GM12892 (cell line): ENCODE results near the gene RNH1.

ENCODE experiments used
- POLR2A ChIP-seq: IDR thresholded peaks from 2 replicates; pipeline ENCODE4 v1.6.1; 2011; ENCODE audit warnings: low read depth, low read length, control low read depth
- POLR2AphosphoS5 ChIP-seq: IDR thresholded peaks from 2 replicates; pipeline ENCODE4 v1.6.1; 2011; ENCODE audit warnings: low read depth, low read length, control low read depth
- TAF1 ChIP-seq: IDR thresholded peaks from 2 replicates; pipeline ENCODE4 v1.6.1; 2011; ENCODE audit warnings: low read depth, mild to moderate bottlenecking, control low read depth, low read length, borderline replicate concordance

- TF ChIP-seq POLR2A, result no peak
- TF ChIP-seq POLR2AphosphoS5, result no peak
- no peak for TF ChIP-seq TAF1
Measured at GRCh38 chr11:473415-473814, 33.6 kb downstream of the RNH1 start.
